Panc1 (cell line): ENCODE measurements around the gene KIF23. TPM values are rescaled to one million over a fixed set of nuclear protein-coding genes. Genes with fewer than 3 reads are reported as not detected.
A peak's percentile ranks its signal among the peaks of the same experiment; 100 is the strongest.

Experiments
- ATAC-seq: fragments of 200-7000 bp; cut with Tn5 transposase; 2 replicates; pipeline ENCODE4 v1.9.1; 2020; ENCODE audit warnings: mild to moderate bottlenecking, moderate library complexity
- BruUV-seq: library from RNA; stranded (reverse); fragments of 400-500 nt; replicated peaks from 2 replicates; lab custom pipeline; 2021; lab: Mats Ljungman, UMichigan
- CTCF ChIA-PET: fragments of 300-600 bp; sonication (Branson Sonifier 250); formaldehyde crosslinking; loops from one replicate; lab custom pipeline; 2022; ENCODE audit warnings: antibody characterized with exemption; lab: Charles Lee
- POLR2A ChIA-PET: fragments of 300-600 bp; sonication (Branson Sonifier 250); formaldehyde crosslinking; loops from one replicate; lab custom pipeline; 2022; ENCODE audit warnings: antibody characterized with exemption; lab: Charles Lee
- DNase-seq: peaks from one replicate; pipeline ENCODE4 v3.0.0-alpha.2; 2010; ENCODE audit warnings: low read depth, low spot score
- H3K27ac ChIP-seq: 2 replicates; pipeline ENCODE4 v1.5.1; 2011; ENCODE audit warnings: mild to moderate bottlenecking, low read length, inconsistent platforms
- H3K27me3 ChIP-seq: fragments of 200-500 bp; sonication (Bioruptor generic); 2 replicates; pipeline ENCODE4 v1.6.0; 2014; ENCODE audit warnings: low read length, inconsistent platforms; ENCODE audit not compliant: control insufficient read depth, insufficient read depth
- H3K36me3 ChIP-seq: fragments of 200-500 bp; sonication (Bioruptor generic); 2 replicates; pipeline ENCODE4 v1.5.1; 2014; ENCODE audit warnings: inconsistent platforms, mild to moderate bottlenecking, low read length, moderate library complexity; ENCODE audit not compliant: control insufficient read depth, insufficient read depth
- H3K4me1 ChIP-seq: 2 replicates; pipeline ENCODE4 v1.5.1; 2011; ENCODE audit warnings: inconsistent platforms, mild to moderate bottlenecking, low read length, moderate library complexity; ENCODE audit not compliant: control insufficient read depth, insufficient read depth
- H3K4me3 ChIP-seq, 2 experiments: 2 replicates each; pipeline ENCODE4 v1.5.1; 2011 to 2012; ENCODE audit warnings: low read depth in 2 of 2, low read length in 2 of 2, mild to moderate bottlenecking in 2 of 2, inconsistent platforms in 1 of 2, moderate library complexity in 1 of 2
- H3K9me3 ChIP-seq: fragments of 200-500 bp; sonication (Bioruptor generic); 2 replicates; pipeline ENCODE4 v1.5.1; 2014; ENCODE audit warnings: low read depth, mild to moderate bottlenecking, inconsistent platforms, low read length, moderate library complexity; ENCODE audit not compliant: control insufficient read depth, insufficient read depth
- POLR2AphosphoS5 ChIP-seq: IDR thresholded peaks from 2 replicates; pipeline ENCODE4 v1.6.1; 2012; ENCODE audit warnings: mild to moderate bottlenecking, low read depth, low read length, moderate library complexity
- SIN3A ChIP-seq: IDR thresholded peaks from 2 replicates; pipeline ENCODE4 v1.6.1; 2012; ENCODE audit warnings: low read depth, mild to moderate bottlenecking, low read length, moderate library complexity, borderline replicate concordance; ENCODE audit not compliant: insufficient read depth
- TCF7L2 ChIP-seq: IDR thresholded peaks from 2 replicates; pipeline ENCODE4 v1.6.1; 2011; ENCODE audit warnings: mild to moderate bottlenecking, low read depth, low read length, inconsistent platforms
- in situ Hi-C: cut with HindIII; loops from 2 replicates; pipeline ENCODE4 v1.10.0; 2016; ENCODE audit warnings: low sequenced_read_pairs, low pct_unique_long_range_greater_than_20kb
- intact Hi-C: fragments of 100-400 bp; cut with micrococcal nuclease; formaldehyde crosslinking; loops from one replicate; pipeline ENCODE4 v1.10.0; 2022; ENCODE audit not compliant: unreplicated experiment
- total RNA-seq: library from RNA; stranded (reverse); gene quantifications from one replicate; pipeline ENCODE4 v1.2.1, GENCODE V29; 2021; ENCODE audit not compliant: unreplicated experiment
- TF ChIP-seq, protein P1 (sequence below): fragments of 450-650 bp; IDR thresholded peaks from 2 replicates; pipeline ENCODE4 v1.5.1; 2017; ENCODE audit warnings: mild to moderate bottlenecking
- TF ChIP-seq, protein P2 (sequence below), 2 experiments: IDR thresholded peaks; 2 replicates each; pipeline ENCODE4 v1.6.1; 2011 to 2012; ENCODE audit warnings: low read depth in 2 of 2, control low read depth in 1 of 2, low read length in 1 of 2, mild to moderate bottlenecking in 1 of 2, moderate library complexity in 1 of 2; ENCODE audit not compliant: insufficient read depth in 1 of 2

KIF23 gene
- total RNA-seq, 1 experiment from 2014 or later = 82.5 TPM

DNA sequence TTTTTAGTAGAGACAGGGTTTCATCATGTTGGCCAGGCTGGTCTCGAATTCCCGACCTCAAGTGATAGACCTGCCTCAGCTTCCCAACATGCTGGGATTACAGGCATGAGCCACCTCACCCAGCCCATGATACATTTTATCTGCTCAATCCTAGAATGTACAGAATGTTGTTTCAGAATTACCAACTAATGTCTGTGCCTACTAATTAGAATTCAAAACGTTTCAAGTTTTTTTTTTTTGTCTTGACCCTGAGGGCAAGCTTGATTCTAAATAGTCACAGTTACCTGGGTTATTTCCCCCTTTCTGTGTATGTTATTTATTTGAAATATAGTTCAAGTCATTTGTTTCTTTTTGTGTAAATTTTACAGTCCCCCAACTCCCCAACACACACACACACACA, 5.3 kb upstream of the KIF23 start:
- no peak for ATAC-seq
- CTCF ChIA-PET = no interaction called here
- in situ Hi-C loops = no loop called here

DNA sequence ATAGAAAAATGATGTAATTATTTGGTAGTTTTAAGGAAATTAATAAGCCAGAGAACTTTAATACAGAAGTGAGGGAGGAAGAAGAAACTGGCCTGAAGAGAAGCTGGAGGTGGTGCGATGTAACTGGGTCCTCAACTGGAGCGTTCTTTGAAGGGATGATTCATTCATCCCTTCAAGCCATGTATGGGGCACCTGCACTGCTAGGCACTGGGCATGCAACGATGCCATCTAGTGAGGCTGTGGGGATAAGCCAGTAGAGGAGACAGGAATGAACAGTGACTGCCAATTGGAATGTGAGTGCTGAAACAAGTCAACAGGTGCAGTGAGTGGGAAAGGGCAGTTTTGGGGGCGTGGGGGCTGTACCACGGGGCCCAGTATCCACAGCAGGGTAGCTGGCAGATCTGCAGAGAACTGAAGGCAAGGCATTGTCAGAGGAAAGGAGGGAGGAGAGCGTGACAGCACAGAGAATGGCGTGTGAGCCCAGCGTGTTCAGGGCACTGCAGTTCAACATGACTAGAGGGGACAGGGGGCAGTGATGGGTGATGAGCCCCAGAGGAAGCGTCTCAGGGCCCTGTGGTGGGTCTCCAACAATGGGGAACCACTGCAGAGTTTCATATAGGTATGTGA, 3.8 kb upstream of the KIF23 start:
- H3K4me3 ChIP-seq = no peak overlapping the region
- H3K27me3 ChIP-seq = no peaks in the 10 kb centered on the region
- intact Hi-C loops (loop anchor here (5.0 kb wide), 1 partner anchor 353 kb away; no protein-coding TSS in a partner anchor), in situ Hi-C loops (no loop called here)
- no peak for DNase-seq
- peaks cover 5% of the 10 kb centered on the region; the same call in 1 of the 2 replicates for H3K36me3 ChIP-seq
- ChIA-PET POLR2A (interaction anchor here (0.6 kb wide), 1 partner anchor 629 kb away, joined by 4 read pairs; no protein-coding TSS in a partner anchor), CTCF (no interaction called here)
- H3K4me1 ChIP-seq = peaks cover 6% of the 10 kb centered on the region; the same call in 1 of the 2 replicates
- BruUV-seq = no TSS peak
- H3K27ac ChIP-seq = no peak overlapping the region
- TF ChIP-seq, protein P1, sequence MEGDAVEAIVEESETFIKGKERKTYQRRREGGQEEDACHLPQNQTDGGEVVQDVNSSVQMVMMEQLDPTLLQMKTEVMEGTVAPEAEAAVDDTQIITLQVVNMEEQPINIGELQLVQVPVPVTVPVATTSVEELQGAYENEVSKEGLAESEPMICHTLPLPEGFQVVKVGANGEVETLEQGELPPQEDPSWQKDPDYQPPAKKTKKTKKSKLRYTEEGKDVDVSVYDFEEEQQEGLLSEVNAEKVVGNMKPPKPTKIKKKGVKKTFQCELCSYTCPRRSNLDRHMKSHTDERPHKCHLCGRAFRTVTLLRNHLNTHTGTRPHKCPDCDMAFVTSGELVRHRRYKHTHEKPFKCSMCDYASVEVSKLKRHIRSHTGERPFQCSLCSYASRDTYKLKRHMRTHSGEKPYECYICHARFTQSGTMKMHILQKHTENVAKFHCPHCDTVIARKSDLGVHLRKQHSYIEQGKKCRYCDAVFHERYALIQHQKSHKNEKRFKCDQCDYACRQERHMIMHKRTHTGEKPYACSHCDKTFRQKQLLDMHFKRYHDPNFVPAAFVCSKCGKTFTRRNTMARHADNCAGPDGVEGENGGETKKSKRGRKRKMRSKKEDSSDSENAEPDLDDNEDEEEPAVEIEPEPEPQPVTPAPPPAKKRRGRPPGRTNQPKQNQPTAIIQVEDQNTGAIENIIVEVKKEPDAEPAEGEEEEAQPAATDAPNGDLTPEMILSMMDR = peak; percentile 79
- TF ChIP-seq SIN3A = no peak
- H3K9me3 ChIP-seq = no peaks in the 10 kb centered on the region
- 0 out of 2 replicates have a peak, but pooled peaks have one; percentile 48 for ATAC-seq

More for the DNA sequence above, 5.3 kb upstream of the KIF23 start:
- DNase-seq = no peak
- H3K27ac ChIP-seq = no peak overlapping the region
- TF ChIP-seq POLR2AphosphoS5 = no peak
- TF ChIP-seq, protein P1 = no peak
- TF ChIP-seq, protein P2, sequence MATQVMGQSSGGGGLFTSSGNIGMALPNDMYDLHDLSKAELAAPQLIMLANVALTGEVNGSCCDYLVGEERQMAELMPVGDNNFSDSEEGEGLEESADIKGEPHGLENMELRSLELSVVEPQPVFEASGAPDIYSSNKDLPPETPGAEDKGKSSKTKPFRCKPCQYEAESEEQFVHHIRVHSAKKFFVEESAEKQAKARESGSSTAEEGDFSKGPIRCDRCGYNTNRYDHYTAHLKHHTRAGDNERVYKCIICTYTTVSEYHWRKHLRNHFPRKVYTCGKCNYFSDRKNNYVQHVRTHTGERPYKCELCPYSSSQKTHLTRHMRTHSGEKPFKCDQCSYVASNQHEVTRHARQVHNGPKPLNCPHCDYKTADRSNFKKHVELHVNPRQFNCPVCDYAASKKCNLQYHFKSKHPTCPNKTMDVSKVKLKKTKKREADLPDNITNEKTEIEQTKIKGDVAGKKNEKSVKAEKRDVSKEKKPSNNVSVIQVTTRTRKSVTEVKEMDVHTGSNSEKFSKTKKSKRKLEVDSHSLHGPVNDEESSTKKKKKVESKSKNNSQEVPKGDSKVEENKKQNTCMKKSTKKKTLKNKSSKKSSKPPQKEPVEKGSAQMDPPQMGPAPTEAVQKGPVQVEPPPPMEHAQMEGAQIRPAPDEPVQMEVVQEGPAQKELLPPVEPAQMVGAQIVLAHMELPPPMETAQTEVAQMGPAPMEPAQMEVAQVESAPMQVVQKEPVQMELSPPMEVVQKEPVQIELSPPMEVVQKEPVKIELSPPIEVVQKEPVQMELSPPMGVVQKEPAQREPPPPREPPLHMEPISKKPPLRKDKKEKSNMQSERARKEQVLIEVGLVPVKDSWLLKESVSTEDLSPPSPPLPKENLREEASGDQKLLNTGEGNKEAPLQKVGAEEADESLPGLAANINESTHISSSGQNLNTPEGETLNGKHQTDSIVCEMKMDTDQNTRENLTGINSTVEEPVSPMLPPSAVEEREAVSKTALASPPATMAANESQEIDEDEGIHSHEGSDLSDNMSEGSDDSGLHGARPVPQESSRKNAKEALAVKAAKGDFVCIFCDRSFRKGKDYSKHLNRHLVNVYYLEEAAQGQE (IDR thresholded peaks at IDR 0.05; ENCODE audit: insufficient read depth in 1 of 2, low read depth in 2 of 2, low read length in 1 of 2) = no peak
- no peak for TF ChIP-seq SIN3A
- TF ChIP-seq TCF7L2 = no peak
- BruUV-seq = no TSS peak
- no peaks in the 10 kb centered on the region for H3K27me3 ChIP-seq
- POLR2A ChIA-PET = interaction anchor here (0.6 kb wide), 1 partner anchor 13 kb away, joined by 5 read pairs; no protein-coding TSS in a partner anchor
- intact Hi-C loops = no loop called here
- H3K36me3 ChIP-seq = no peaks in the 10 kb centered on the region
- H3K9me3 ChIP-seq = no peaks in the 10 kb centered on the region
- peaks cover 5% of the 10 kb centered on the region; the same call in 1 of the 2 replicates for H3K4me1 ChIP-seq
- no peak overlapping the region for H3K4me3 ChIP-seq
